A673 (cell line): Measurements from ENCODE around the gene ODAD3. TPM values are rescaled to one million over a fixed set of nuclear protein-coding genes. Genes with fewer than 3 reads are reported as not detected.
"Not testable (repeated sequence)": the region's sequence is repeated elsewhere in the genome, so short reads cannot be mapped to it uniquely, and the experiment has no call there.

Source experiments
- BruUV-seq: library from RNA; stranded (reverse); fragments of 400-500 nt; replicated peaks from 2 replicates; lab custom pipeline; 2021; lab: Mats Ljungman, UMichigan
- CTCF ChIA-PET: fragments of 300-600 bp; sonication (Branson Sonifier 250); formaldehyde crosslinking; loops from one replicate; lab custom pipeline; 2022; ENCODE audit warnings: antibody characterized with exemption; lab: Charles Lee
- POLR2A ChIA-PET: fragments of 300-600 bp; sonication (Branson Sonifier 250); formaldehyde crosslinking; loops from one replicate; lab custom pipeline; 2022; ENCODE audit warnings: antibody characterized with exemption; ENCODE audit not compliant: low non-redundant PET; lab: Charles Lee
- DNase-seq: peaks from one replicate; pipeline ENCODE4 v3.0.0-alpha.2; 2015; ENCODE audit warnings: low spot score
- H3K27ac ChIP-seq: fragments of 200-600 bp; sonication (generic); 2 replicates; pipeline ENCODE4 v1.5.1; 2016; ENCODE audit warnings: mixed run types, low read depth, mild to moderate bottlenecking, mixed read lengths, antibody characterized with exemption, low read length; ENCODE audit not compliant: poor library complexity, severe bottlenecking
- H3K27me3 ChIP-seq: fragments of 200-600 bp; sonication (generic); replicated peaks from 2 replicates; pipeline ENCODE4 v1.6.1; 2017; ENCODE audit warnings: mixed run types, low read depth, mild to moderate bottlenecking, mixed read lengths, antibody characterized with exemption, low read length; ENCODE audit not compliant: insufficient read depth, poor library complexity
- H3K36me3 ChIP-seq: fragments of 200-600 bp; sonication (generic); 2 replicates; pipeline ENCODE4 v1.6.1; 2016; ENCODE audit warnings: mixed run types, mild to moderate bottlenecking, mixed read lengths, antibody characterized with exemption, low read length; ENCODE audit not compliant: insufficient read depth, poor library complexity, severe bottlenecking
- H3K4me1 ChIP-seq: fragments of 200-600 bp; sonication (generic); 2 replicates; pipeline ENCODE4 v1.6.1; 2017; ENCODE audit warnings: mixed run types, mild to moderate bottlenecking, mixed read lengths, antibody characterized with exemption, low read length; ENCODE audit not compliant: insufficient read depth, poor library complexity, severe bottlenecking
- H3K4me3 ChIP-seq: fragments of 200-600 bp; sonication (generic); 2 replicates; pipeline ENCODE4 v1.5.1; 2016; ENCODE audit warnings: low read depth, mixed run types, mild to moderate bottlenecking, mixed read lengths, low read length; ENCODE audit not compliant: poor library complexity, severe bottlenecking
- H3K9me3 ChIP-seq: fragments of 200-600 bp; sonication (generic); 2 replicates; pipeline ENCODE4 v1.6.1; 2016; ENCODE audit warnings: mixed run types, low read depth, mild to moderate bottlenecking, mixed read lengths, antibody characterized with exemption, low read length; ENCODE audit not compliant: poor library complexity, severe bottlenecking
- CTCF ChIP-seq: fragments of 300-800, 200-600 bp; sonication (generic); conservative IDR thresholded peaks from 2 replicates; pipeline ENCODE4 v1.5.1; 2017; ENCODE audit warnings: low read depth, mild to moderate bottlenecking, antibody characterized with exemption, low read length, moderate library complexity, mixed read lengths
- EZH2 ChIP-seq: fragments of 200-600 bp; sonication (generic); IDR thresholded peaks from 2 replicates; pipeline ENCODE4 v1.6.1; 2017; ENCODE audit warnings: borderline replicate concordance, low read depth, mild to moderate bottlenecking, mixed read lengths, antibody characterized with exemption, low read length; ENCODE audit not compliant: poor library complexity, severe bottlenecking
- intact Hi-C: fragments of 100-400 bp; cut with micrococcal nuclease; formaldehyde crosslinking; loops from one replicate; pipeline ENCODE4 v1.10.0; 2022; ENCODE audit not compliant: unreplicated experiment
- total RNA-seq: library from RNA; stranded (reverse); gene quantifications from 2 replicates; pipeline ENCODE4 v1.2.3, GENCODE V29; 2021

Gene ODAD3
- total RNA-seq, 1 experiment from 2014 or later: 0.39 TPM

DNA sequence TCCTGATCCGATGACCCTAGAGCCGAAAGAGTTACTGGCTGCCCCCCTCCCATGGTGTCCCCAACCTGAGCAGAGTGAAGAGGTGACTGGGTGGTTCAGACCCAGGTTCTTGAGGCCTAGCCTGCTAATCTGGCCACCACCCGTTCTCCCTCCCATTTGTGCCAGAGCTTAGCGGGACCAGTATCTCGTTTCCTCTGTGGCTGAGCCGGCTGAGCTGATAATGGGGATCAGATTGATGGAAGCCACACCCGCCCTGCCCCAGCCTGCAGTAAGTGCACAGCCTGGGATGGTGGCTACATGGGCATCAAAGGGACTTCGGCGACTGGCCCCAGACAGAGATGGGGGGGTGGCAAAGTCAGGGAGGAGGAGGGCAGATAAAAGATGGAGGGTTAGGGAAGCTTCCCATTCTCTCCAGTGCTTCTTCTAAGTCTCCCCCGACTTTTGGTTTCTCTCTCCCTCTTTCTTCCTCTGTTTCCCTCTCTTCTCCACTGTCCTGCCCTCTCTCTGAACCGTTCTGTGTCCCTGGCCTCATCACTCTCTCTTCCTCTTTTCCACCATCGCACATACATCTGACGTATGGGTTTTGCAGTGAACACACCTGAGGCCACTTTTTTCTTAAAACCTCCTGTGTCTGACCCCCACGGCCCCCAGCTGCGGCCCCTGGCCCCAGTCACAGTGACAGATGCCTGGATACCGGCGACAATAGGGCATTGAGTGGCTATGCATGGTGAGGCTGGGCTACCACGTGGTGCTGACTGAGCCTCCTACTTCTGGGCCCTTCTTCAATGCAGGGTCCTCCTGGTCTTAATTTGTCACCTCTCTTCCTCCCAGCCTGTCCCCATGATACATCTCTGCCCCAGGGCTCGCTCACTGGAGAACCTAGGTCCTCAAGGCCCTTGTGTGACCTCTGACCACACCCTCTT, 43.5 kb upstream of the ODAD3 start:
- intact Hi-C loops: no loop called here
- DNase-seq: no peak
- Histone ChIP-seq H3K36me3 (no peaks in the 10 kb centered on the region), H3K4me3 (no peak overlapping the region), H3K4me1 (peaks cover 21% of the 10 kb centered on the region), H3K27me3 (peaks cover 21% of the 10 kb centered on the region), H3K9me3 (no peaks in the 10 kb centered on the region), H3K27ac (no peak overlapping the region)
- ChIA-PET POLR2A (no interaction called here), CTCF (interaction anchor here (0.6 kb wide), 2 partner anchors 242 to 523 kb away, joined by 4 to 5 read pairs; no protein-coding TSS in a partner anchor)
- no TSS peak for BruUV-seq
- no peak for TF ChIP-seq CTCF
- TF ChIP-seq EZH2: no peak

DNA sequence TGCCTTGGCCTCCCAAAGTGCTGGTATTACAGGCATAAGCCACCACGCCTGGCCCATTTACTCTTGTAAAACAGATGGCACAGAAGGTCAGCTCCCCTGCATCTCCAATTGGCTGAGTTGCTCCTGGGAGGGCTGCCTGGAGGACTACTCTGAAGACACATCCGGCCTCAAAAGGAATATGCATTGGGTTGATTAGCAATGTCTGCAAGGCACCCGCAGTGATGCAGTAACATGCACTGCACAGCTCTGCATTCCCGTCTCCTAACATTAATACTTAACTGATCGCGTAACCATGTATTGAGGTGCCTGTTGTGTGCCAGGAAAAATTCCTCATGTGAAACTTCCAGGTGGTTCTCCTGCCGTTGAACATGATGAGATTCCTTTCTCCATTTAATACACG, 40.9 kb upstream of the ODAD3 start:
- no peaks in the 10 kb centered on the region for H3K36me3 ChIP-seq
- no peak for DNase-seq
- no TSS peak for BruUV-seq
- ChIA-PET POLR2A (no interaction called here), CTCF (no interaction called here)
- H3K27me3 ChIP-seq: peaks cover 12% of the 10 kb centered on the region
- H3K9me3 ChIP-seq: no peaks in the 10 kb centered on the region
- TF ChIP-seq CTCF (no peak), EZH2 (no peak)
- no peak overlapping the region for H3K27ac ChIP-seq
- peaks cover 11% of the 10 kb centered on the region for H3K4me1 ChIP-seq
- intact Hi-C loops: no loop called here
- no peak overlapping the region for H3K4me3 ChIP-seq

- H3K9me3 ChIP-seq, H3K4me3 ChIP-seq, CTCF ChIA-PET, DNase-seq, intact Hi-C loops, POLR2A ChIA-PET, H3K27ac ChIP-seq, H3K36me3 ChIP-seq, BruUV-seq, H3K27me3 ChIP-seq: not testable (repeated sequence)
- peaks cover 11% of the 10 kb centered on the region for H3K4me1 ChIP-seq
Measured at GRCh38 chr19:11475343-11475742, 40.4 kb upstream of the ODAD3 start.
